GM18505 (cell line): ENCODE data around the gene FADS3.

Source experiments
- ATAC-seq: cut with Tn5 transposase; IDR thresholded peaks from one replicate; pipeline ENCODE4 v1.9.1; 2021; ENCODE audit not compliant: unreplicated experiment
- POLR2A ChIP-seq: IDR thresholded peaks from 4 replicates; pipeline ENCODE4 v1.6.1; 2011; ENCODE audit warnings: borderline replicate concordance; ENCODE audit not compliant: insufficient read depth, insufficient read length; ENCODE audit errors: extremely low read depth

The FADS3 gene

GRCh38 chr11:61908730-61909316, 17.5 kb upstream of the FADS3 start:
- no peak for TF ChIP-seq POLR2A
- ATAC-seq = no peak

- TF ChIP-seq POLR2A = no peak
- ATAC-seq = no peak
Observed at GRCh38 chr11:61907871-61908729, 16.8 kb upstream of the FADS3 start.

GRCh38 chr11:61907282-61907681, 15.9 kb upstream of the FADS3 start:
- TF ChIP-seq POLR2A = no peak
- no peak for ATAC-seq

DNA sequence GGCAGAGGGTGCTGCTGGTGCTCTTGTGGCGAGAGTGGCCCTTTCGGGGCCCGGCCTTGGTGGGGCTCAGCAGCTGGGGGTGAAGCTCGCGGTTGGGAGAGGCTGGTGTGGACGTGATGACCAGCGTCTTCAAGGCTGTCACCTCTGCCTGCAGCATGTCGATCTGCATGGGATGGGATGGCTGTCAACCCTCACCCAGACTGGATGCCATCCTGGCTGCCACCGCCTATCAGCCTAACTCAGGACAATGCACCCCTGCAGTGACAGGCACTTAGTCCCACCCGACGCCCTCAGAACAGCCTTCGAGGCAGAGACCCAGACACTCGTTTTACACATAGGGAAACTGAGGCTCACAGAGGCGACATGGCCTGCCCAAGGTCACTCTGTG, 15.2 kb upstream of the FADS3 start:
- no peak for ATAC-seq
- TF ChIP-seq POLR2A = no peak

DNA sequence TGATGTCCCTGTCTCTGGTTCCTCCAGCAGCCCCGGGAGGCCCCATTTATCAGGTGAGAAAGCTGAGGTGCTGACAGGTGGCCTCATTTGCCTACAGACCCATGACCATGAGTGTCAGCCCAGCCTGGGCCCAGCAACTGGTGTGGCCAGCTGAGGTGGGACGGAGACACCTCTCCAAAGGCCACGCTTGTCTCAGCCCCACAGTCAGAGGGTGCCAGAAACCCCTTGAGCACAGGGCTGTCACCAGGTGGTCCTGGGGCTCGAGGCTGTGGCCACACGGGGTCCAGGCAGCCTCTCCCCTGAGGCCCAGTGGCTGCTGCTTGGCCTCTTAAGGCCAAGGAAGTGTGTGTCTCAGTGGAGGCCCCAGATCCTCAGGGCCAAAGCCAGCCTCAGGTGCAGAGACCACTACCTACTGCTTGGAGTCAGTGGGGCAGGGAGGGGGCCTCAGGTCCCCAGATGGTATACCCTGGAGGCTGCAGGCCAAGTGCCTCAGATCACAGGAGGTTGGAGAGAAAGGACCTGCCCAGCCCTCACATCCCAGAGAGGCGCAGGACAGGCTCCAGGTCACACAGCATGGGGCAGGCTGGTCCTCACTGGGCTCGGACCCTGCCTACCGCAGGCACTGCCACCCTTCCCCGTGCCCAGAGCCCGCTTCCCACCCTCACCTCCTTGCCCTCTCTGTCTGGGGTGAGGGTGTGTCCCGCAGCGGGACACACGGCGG, 14.6 kb upstream of the FADS3 start:
- TF ChIP-seq POLR2A = no peak
- ATAC-seq = no peak

DNA sequence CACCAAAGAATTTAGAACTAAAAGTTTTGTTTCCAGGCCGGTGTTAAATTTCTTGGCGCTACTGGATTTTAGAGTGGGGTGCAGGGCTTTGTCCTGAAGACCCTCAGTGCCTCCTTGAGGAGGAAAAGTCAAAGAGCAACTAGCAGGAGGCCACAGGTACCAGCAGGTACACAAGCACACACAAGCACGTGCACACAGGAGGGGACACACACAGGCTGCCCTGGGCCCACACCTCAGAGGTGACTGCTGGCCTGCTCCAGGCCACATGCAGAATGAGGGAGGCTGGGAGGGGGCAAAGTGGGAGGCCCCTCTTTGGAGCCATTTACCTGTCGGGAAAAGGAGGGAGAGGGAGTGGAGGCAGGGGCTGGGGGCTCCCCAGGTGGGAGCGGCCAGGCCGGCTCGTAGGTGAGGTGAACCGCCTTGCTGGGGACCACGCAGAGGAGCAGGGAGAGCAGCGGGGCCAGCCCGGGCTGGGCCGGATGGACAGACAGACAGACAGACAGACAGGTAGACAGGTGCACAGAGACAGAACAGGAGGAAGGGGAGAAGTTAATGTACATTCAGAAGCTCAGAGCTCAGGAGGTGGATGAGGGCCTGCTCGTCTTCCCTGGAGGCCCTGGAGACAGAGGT, 13.8 kb upstream of the FADS3 start:
- no peak for ATAC-seq
- no peak for TF ChIP-seq POLR2A

GRCh38 chr11:61904539-61905048, 13.2 kb upstream of the FADS3 start:
- TF ChIP-seq POLR2A = no peak
- ATAC-seq = no peak

GRCh38 chr11:61903845-61904244, 12.5 kb upstream of the FADS3 start:
- TF ChIP-seq POLR2A = no peak
- no peak for ATAC-seq

- ATAC-seq = no peak
- no peak for TF ChIP-seq POLR2A
Observed at GRCh38 chr11:61902313-61902712, 11.0 kb upstream of the FADS3 start.

- no peak for ATAC-seq
- TF ChIP-seq POLR2A = no peak
Observed at GRCh38 chr11:61901397-61901796, 10.1 kb upstream of the FADS3 start.

DNA sequence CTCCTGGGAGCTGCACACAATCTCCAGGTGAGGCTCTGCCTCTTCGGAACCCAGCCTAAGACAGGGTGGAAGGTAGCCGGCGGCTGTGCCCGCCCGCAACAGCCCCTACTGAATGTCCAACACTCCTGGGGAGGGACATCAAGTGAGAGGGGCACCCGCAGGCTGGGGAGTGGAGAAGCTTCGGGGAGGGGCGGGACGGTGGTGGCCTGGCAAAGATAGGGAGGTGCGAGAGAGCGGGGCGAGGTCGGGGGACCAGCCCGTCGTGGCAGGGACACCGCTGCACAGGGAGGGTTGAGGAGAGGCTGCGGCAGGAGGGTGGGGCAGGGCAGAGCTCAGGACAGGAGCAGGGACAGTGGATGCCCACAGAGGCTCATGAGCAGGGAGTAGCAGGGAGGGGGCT, 8.9 kb upstream of the FADS3 start:
- no peak for ATAC-seq
- TF ChIP-seq POLR2A = no peak

GRCh38 chr11:61899146-61899841, 7.9 kb upstream of the FADS3 start:
- ATAC-seq = peak; percentile 62
- TF ChIP-seq POLR2A = no peak

- no peak for ATAC-seq
Observed at GRCh38 chr11:61898247-61898582, 6.9 kb upstream of the FADS3 start.

More at GRCh38 chr11:61898247-61898582, 6.9 kb upstream of the FADS3 start:
- no peak for TF ChIP-seq POLR2A
